H9 (cell line): Measurements from ENCODE around the gene ZNF287. TPM values are rescaled to one million over a fixed set of nuclear protein-coding genes. Genes with fewer than 3 reads are reported as not detected.

Experiments
- DNase-seq: peaks from one replicate; pipeline ENCODE4 v3.0.0-alpha.2; 2017
- H2AFZ ChIP-seq: one replicate; pipeline ENCODE4 v1.6.1; 2013; ENCODE audit warnings: mild to moderate bottlenecking, low read length, control low read depth, moderate library complexity
- H2AK5ac ChIP-seq: 2 replicates; pipeline ENCODE4 v1.6.1; 2013; ENCODE audit warnings: low read length, control low read depth, mixed read lengths; ENCODE audit not compliant: insufficient read length
- H2BK120ac ChIP-seq: one replicate; pipeline ENCODE4 v1.6.1; 2013; ENCODE audit warnings: low read depth, mild to moderate bottlenecking, low read length, control low read depth, inconsistent platforms; ENCODE audit not compliant: poor library complexity, severe bottlenecking
- H2BK12ac ChIP-seq: 2 replicates; pipeline ENCODE4 v1.6.1; 2013; ENCODE audit warnings: low read length, control low read depth, mixed read lengths, low read depth; ENCODE audit not compliant: insufficient read length
- H2BK15ac ChIP-seq: 2 replicates; pipeline ENCODE4 v1.6.1; 2013; ENCODE audit warnings: low read depth, low read length, control low read depth
- H2BK20ac ChIP-seq: one replicate; pipeline ENCODE4 v1.6.1; 2013; ENCODE audit warnings: low read depth, mild to moderate bottlenecking, low read length, control low read depth, inconsistent platforms; ENCODE audit not compliant: poor library complexity, severe bottlenecking
- H2BK5ac ChIP-seq: 2 replicates; pipeline ENCODE4 v1.6.1; 2013; ENCODE audit warnings: low read length, control low read depth, mixed read lengths; ENCODE audit not compliant: insufficient read length
- H3K14ac ChIP-seq: 2 replicates; pipeline ENCODE4 v1.6.1; 2013; ENCODE audit warnings: low read length, control low read depth; ENCODE audit not compliant: insufficient read depth
- H3K18ac ChIP-seq: 2 replicates; pipeline ENCODE4 v1.6.1; 2013; ENCODE audit warnings: low read depth, mild to moderate bottlenecking, mixed read lengths, low read length, control low read depth; ENCODE audit not compliant: insufficient read length
- H3K23ac ChIP-seq: 2 replicates; pipeline ENCODE4 v1.6.1; 2013; ENCODE audit warnings: low read length, control low read depth, mixed read lengths, low read depth; ENCODE audit not compliant: insufficient read length
- H3K23me2 ChIP-seq: 2 replicates; pipeline ENCODE4 v1.6.1; 2013; ENCODE audit warnings: low read depth, mild to moderate bottlenecking, mixed read lengths, low read length, control low read depth; ENCODE audit not compliant: insufficient read length, poor library complexity, severe bottlenecking
- H3K27ac ChIP-seq: 2 replicates; pipeline ENCODE4 v1.5.1; 2013; ENCODE audit warnings: low read length, control low read depth, mixed read lengths, low read depth; ENCODE audit not compliant: insufficient read length
- H3K27me3 ChIP-seq: 2 replicates; pipeline ENCODE4 v1.6.1; 2013; ENCODE audit warnings: low read length, control low read depth, inconsistent platforms; ENCODE audit not compliant: insufficient read depth
- H3K4ac ChIP-seq: 2 replicates; pipeline ENCODE4 v1.6.1; 2013; ENCODE audit warnings: low read depth, mild to moderate bottlenecking, control low read depth, inconsistent platforms, low read length, moderate library complexity
- H3K4me1 ChIP-seq: 2 replicates; pipeline ENCODE4 v1.6.1; 2013; ENCODE audit warnings: low read length, control low read depth, inconsistent platforms; ENCODE audit not compliant: insufficient read depth
- H3K4me2 ChIP-seq: 2 replicates; pipeline ENCODE4 v1.6.1; 2013; ENCODE audit warnings: low read length, control low read depth, mixed read lengths; ENCODE audit not compliant: insufficient read length, insufficient read depth
- H3K56ac ChIP-seq: 2 replicates; pipeline ENCODE4 v1.6.1; 2013; ENCODE audit warnings: low read depth, mild to moderate bottlenecking, mixed read lengths, low read length, control low read depth; ENCODE audit not compliant: insufficient read length
- H3K79me1 ChIP-seq: 2 replicates; pipeline ENCODE4 v1.6.1; 2013; ENCODE audit warnings: low read depth, mild to moderate bottlenecking, moderate library complexity, low read length, control low read depth, inconsistent platforms; ENCODE audit not compliant: insufficient read depth, poor library complexity, severe bottlenecking
- H3K79me2 ChIP-seq: 2 replicates; pipeline ENCODE4 v1.6.1; 2013; ENCODE audit warnings: low read length, control low read depth, inconsistent platforms; ENCODE audit not compliant: insufficient read depth
- H3K9ac ChIP-seq: 2 replicates; pipeline ENCODE4 v1.6.1; 2013; ENCODE audit warnings: low read length, control low read depth, mixed read lengths; ENCODE audit not compliant: insufficient read length; ENCODE audit errors: extremely low read depth
- H3K9me3 ChIP-seq: one replicate; pipeline ENCODE4 v1.6.1; 2013; ENCODE audit warnings: low read depth, low read length, inconsistent platforms; ENCODE audit not compliant: control insufficient read depth
- H3T11ph ChIP-seq: one replicate; pipeline ENCODE4 v1.6.1; 2013; ENCODE audit warnings: mild to moderate bottlenecking, low read length, control low read depth, inconsistent platforms
- H4K20me1 ChIP-seq: one replicate; pipeline ENCODE4 v1.6.1; 2013; ENCODE audit not compliant: control insufficient read depth, insufficient read length, insufficient read depth
- H4K5ac ChIP-seq: 2 replicates; pipeline ENCODE4 v1.6.1; 2013; ENCODE audit warnings: low read depth, mild to moderate bottlenecking, mixed read lengths, low read length, control low read depth; ENCODE audit not compliant: insufficient read length
- H4K8ac ChIP-seq: replicated peaks from 2 replicates; pipeline ENCODE4 v1.6.1; 2013; ENCODE audit warnings: low read length, control low read depth, mixed read lengths, low read depth; ENCODE audit not compliant: insufficient read length
- H4K91ac ChIP-seq: 2 replicates; pipeline ENCODE4 v1.6.1; 2013; ENCODE audit warnings: low read depth, mild to moderate bottlenecking, moderate library complexity, mixed read lengths, low read length, control low read depth; ENCODE audit not compliant: insufficient read length
- H3K27ac Mint-ChIP-seq, 3 experiments: 2 replicates in 2 of 3; 3 replicates in 1 of 3; pipeline ENCODE4 v1.8.0; 2020 to 2021; ENCODE audit warnings: mixed read lengths in 3 of 3, mild to moderate bottlenecking in 1 of 3, moderate library complexity in 1 of 3
- H3K27me3 Mint-ChIP-seq: 2 replicates; pipeline ENCODE4 v1.8.0; 2021; ENCODE audit warnings: low read depth, mild to moderate bottlenecking, moderate library complexity, mixed read lengths
- H3K36me3 Mint-ChIP-seq, 3 experiments: 2 replicates in 2 of 3; 3 replicates in 1 of 3; pipeline ENCODE4 v1.8.0; 2020 to 2021; ENCODE audit warnings: low read depth in 3 of 3, mixed read lengths in 3 of 3; ENCODE audit not compliant: insufficient read depth in 1 of 3
- H3K4me1 Mint-ChIP-seq, 2 experiments: 2 replicates each; pipeline ENCODE4 v1.8.0; 2020; ENCODE audit warnings: mixed read lengths in 2 of 2
- H3K4me3 Mint-ChIP-seq, 2 experiments: 2 replicates in 1 of 2; 3 replicates in 1 of 2; pipeline ENCODE4 v1.8.0; 2020 to 2021; ENCODE audit warnings: mild to moderate bottlenecking in 2 of 2, mixed read lengths in 2 of 2, moderate library complexity in 1 of 2
- H3K9me3 Mint-ChIP-seq, 2 experiments: 2 replicates in 1 of 2; 3 replicates in 1 of 2; pipeline ENCODE4 v1.8.0; 2020; ENCODE audit warnings: mild to moderate bottlenecking in 2 of 2, mixed read lengths in 2 of 2, moderate library complexity in 1 of 2
- CTCF ChIP-seq: fragments of 200-600 bp; sonication (generic); conservative IDR thresholded peaks from 3 replicates; pipeline ENCODE4 v1.8.0; 2021; ENCODE audit warnings: antibody characterized with exemption, mild to moderate bottlenecking
- WGBS: extraction: QIAGEN DNeasy Blood & Tissue Kit; methylation state at CpG from one replicate; pipeline ENCODE4 v1.1.7; 2013; ENCODE audit warnings: missing lambda C conversion rate, low lambda C conversion rate, mixed read lengths; ENCODE audit not compliant: insufficient read length; ENCODE audit errors: extremely low coverage; 5-methylcytosine and 5-hydroxymethylcytosine counted together
- total RNA-seq: library from RNA; stranded (reverse); gene quantifications from 2 replicates; pipeline ENCODE4 v1.2.1, GENCODE V29; 2021

The ZNF287 gene
- total RNA-seq, 1 experiment from 2014 or later: 7.1 TPM

- no peaks in the 10 kb centered on the region for H4K20me1 ChIP-seq
- H2AK5ac ChIP-seq: no peak overlapping the region
- no peak overlapping the region for H2BK15ac ChIP-seq
- H3K9me3 Mint-ChIP-seq: no peaks in the 10 kb centered on the region
- no peaks in the 10 kb centered on the region for H3K4me1 ChIP-seq
- no peak overlapping the region for H2BK120ac ChIP-seq
- no peak for TF ChIP-seq CTCF
- H2BK12ac ChIP-seq: no peak overlapping the region
- H2AFZ ChIP-seq: no peak overlapping the region
- no peak overlapping the region for H3K23ac ChIP-seq
- H3K27me3 ChIP-seq: no peaks in the 10 kb centered on the region
- no peak overlapping the region for H3K4me2 ChIP-seq
- no peak overlapping the region for H3K14ac ChIP-seq
- H3K23me2 ChIP-seq: no peaks in the 10 kb centered on the region
- no peaks in the 10 kb centered on the region for H3K9me3 ChIP-seq
- no peaks in the 10 kb centered on the region for H3K4me1 Mint-ChIP-seq
- whole genome bisulfite sequencing: no CpG with 5 or more reads among the region's 4 CpGs
- H3K79me2 ChIP-seq: no peaks in the 10 kb centered on the region
- H4K91ac ChIP-seq: no peak overlapping the region
- H4K5ac ChIP-seq: no peak overlapping the region
- H3K27ac ChIP-seq: no peak overlapping the region
- H3K4me3 Mint-ChIP-seq: no peak overlapping the region
- H3K9ac ChIP-seq: no peak overlapping the region
- peaks cover 30% of the 10 kb centered on the region for H3K27me3 Mint-ChIP-seq
- no peak overlapping the region for H3K4ac ChIP-seq
- no peak overlapping the region for H4K8ac ChIP-seq
- no peak overlapping the region for H3K18ac ChIP-seq
- no peak for DNase-seq
- no peak overlapping the region for H2BK5ac ChIP-seq
- H3K56ac ChIP-seq: no peak overlapping the region
- no peak overlapping the region for H3T11ph ChIP-seq
- H3K36me3 Mint-ChIP-seq: no peaks in the 10 kb centered on the region
- no peak overlapping the region for H3K27ac Mint-ChIP-seq
- H3K79me1 ChIP-seq: no peaks in the 10 kb centered on the region
- no peak overlapping the region for H2BK20ac ChIP-seq
Observed at GRCh38 chr17:16527298-16527697, 41.7 kb downstream of the ZNF287 start.
